Measurements from ENCODE around the gene DDX51.
A peak's percentile ranks its signal among the peaks of the same experiment; 100 is the strongest.

The DDX51 gene

DNA sequence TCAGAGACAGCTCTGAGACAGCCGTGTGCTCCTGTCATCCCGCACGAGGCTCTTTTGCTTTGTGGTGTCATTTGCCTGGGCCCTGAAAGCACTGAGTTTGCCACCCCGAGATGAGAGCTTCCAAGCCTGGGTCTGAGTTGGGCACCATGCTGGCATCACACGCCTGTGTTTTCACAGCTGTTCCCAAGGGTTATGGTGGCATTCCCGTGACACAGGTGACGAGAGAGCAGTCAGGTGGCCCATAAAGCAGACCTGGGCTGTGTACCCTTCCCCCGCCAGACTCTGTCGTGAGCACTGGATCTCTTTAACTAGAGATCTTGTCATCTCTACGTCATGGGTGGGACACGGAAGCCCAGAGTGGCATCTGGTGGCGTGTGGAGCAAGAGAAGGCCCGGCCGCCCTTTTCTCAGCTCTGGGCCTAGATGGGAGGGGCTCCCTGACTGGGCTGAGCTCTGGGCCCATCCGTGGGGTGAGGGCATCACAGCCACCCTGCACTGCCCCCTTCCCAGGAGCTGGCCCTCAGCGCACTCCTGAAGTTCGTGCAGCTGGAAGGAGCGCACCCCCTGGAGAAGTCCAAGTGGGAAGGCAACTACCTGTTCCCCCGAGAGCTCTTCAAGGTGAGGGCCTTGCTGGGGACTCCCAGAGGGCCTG lies 2.8 kb upstream of the DDX51 start:
- POLR2A ChIA-PET = interaction anchor here (0.6 kb wide), 1 partner anchor 279 kb away, joined by 3 read pairs; no protein-coding TSS in a partner anchor
- CTCF ChIA-PET = interaction anchor here (0.8 to 1.7 kb wide), 4 partner anchors 8 to 267 kb away, joined by 3 to 8 read pairs (median 4); no protein-coding TSS in a partner anchor

GRCh38 chr12:132146098-132146497 lies 2.0 kb upstream of the DDX51 start:
- Histone ChIP-seq H3K36me3 (ENCODE audit: control insufficient read depth in 4 of 4, insufficient read depth in 4 of 4, low read length in 3 of 4) (peaks cover 4 to 46% (median 32%) of the 10 kb centered on the region in 4 experiments), H3K4me1 (ENCODE audit: control extremely low read depth in 1 of 4, control insufficient read depth in 4 of 4, insufficient read depth in 4 of 4, low read length in 3 of 4) (peaks cover 0 to 23% (median 22%) of the 10 kb centered on the region in 4 experiments), H3K4me3 (ENCODE audit: control insufficient read depth in 1 of 7, extremely low read depth in 1 of 7, insufficient read depth in 4 of 7, low read depth in 2 of 7, low read length in 6 of 7) (no peak overlapping the region), H3K27ac (ENCODE audit: insufficient read depth in 1 of 2, low read depth in 1 of 2, low read length in 2 of 2, poor library complexity in 1 of 2, severe bottlenecking in 2 of 2) (no peak overlapping the region), H3K9me3 (ENCODE audit: control extremely low read depth in 1 of 5, control insufficient read depth in 4 of 5, insufficient read depth in 2 of 5, low read depth in 1 of 5, low read length in 4 of 5) (no peaks in the 10 kb centered on the region), H3K27me3 (replicated peaks in 2 of 5; ENCODE audit: control insufficient read depth in 4 of 5, insufficient read depth in 5 of 5, low read length in 4 of 5) (no peaks in the 10 kb centered on the region)
- no peak for DNase-seq
- POLR2A ChIA-PET = no interaction called here
- CTCF ChIA-PET = interaction anchor here (0.8 to 1.5 kb wide), 4 partner anchors 9 to 268 kb away, joined by 3 to 5 read pairs (median 4); no protein-coding TSS in a partner anchor
- 97% methylated on average over 24 of the region's 24 CpGs for WGBS (ENCODE audit: insufficient coverage)

More for the DNA sequence above, 2.8 kb upstream of the DDX51 start:
- no peaks in the 10 kb centered on the region for H3K9me3 ChIP-seq (ENCODE audit: control extremely low read depth in 1 of 5, control insufficient read depth in 4 of 5, insufficient read depth in 2 of 5, low read depth in 1 of 5, low read length in 4 of 5)
- DNase-seq = no peak
- WGBS (ENCODE audit: insufficient coverage) = 97% methylated on average over 16 of the region's 19 CpGs
- H3K27ac ChIP-seq (ENCODE audit: insufficient read depth in 1 of 2, low read depth in 1 of 2, low read length in 2 of 2, poor library complexity in 1 of 2, severe bottlenecking in 2 of 2) = no peak overlapping the region
- H3K4me1 ChIP-seq (ENCODE audit: control extremely low read depth in 1 of 4, control insufficient read depth in 4 of 4, insufficient read depth in 4 of 4, low read length in 3 of 4) = peaks cover 0 to 23% (median 22%) of the 10 kb centered on the region in 4 experiments
- peaks cover 4 to 46% (median 29%) of the 10 kb centered on the region in 4 experiments for H3K36me3 ChIP-seq (ENCODE audit: control insufficient read depth in 4 of 4, insufficient read depth in 4 of 4, low read length in 3 of 4)
- no peak overlapping the region for H3K4me3 ChIP-seq (ENCODE audit: control insufficient read depth in 1 of 7, extremely low read depth in 1 of 7, insufficient read depth in 4 of 7, low read depth in 2 of 7, low read length in 6 of 7)
- no peaks in the 10 kb centered on the region for H3K27me3 ChIP-seq (replicated peaks in 2 of 5; ENCODE audit: control insufficient read depth in 4 of 5, insufficient read depth in 5 of 5, low read length in 4 of 5)

- Histone ChIP-seq H3K27me3 (replicated peaks in 2 of 5; ENCODE audit: control insufficient read depth in 4 of 5, insufficient read depth in 5 of 5, low read length in 4 of 5) (no peaks in the 10 kb centered on the region), H3K27ac (ENCODE audit: insufficient read depth in 1 of 2, low read depth in 1 of 2, low read length in 2 of 2, poor library complexity in 1 of 2, severe bottlenecking in 2 of 2) (peak overlapping the region in 1 of 2 experiments; percentile 85), H3K4me3 (ENCODE audit: control insufficient read depth in 1 of 7, extremely low read depth in 1 of 7, insufficient read depth in 4 of 7, low read depth in 2 of 7, low read length in 6 of 7) (peak overlapping the region; percentile 68 to 90 (median 83)), H3K36me3 (ENCODE audit: control insufficient read depth in 4 of 4, insufficient read depth in 4 of 4, low read length in 3 of 4) (peaks cover 6 to 51% (median 35%) of the 10 kb centered on the region in 4 experiments), H3K9me3 (ENCODE audit: control extremely low read depth in 1 of 5, control insufficient read depth in 4 of 5, insufficient read depth in 2 of 5, low read depth in 1 of 5, low read length in 4 of 5) (no peaks in the 10 kb centered on the region), H3K4me1 (ENCODE audit: control extremely low read depth in 1 of 4, control insufficient read depth in 4 of 4, insufficient read depth in 4 of 4, low read length in 3 of 4) (peaks cover 0 to 23% (median 22%) of the 10 kb centered on the region in 4 experiments)
- POLR2A ChIA-PET = no interaction called here
- 93% methylated on average over 2 of the region's 7 CpGs for WGBS (ENCODE audit: insufficient coverage)
- no peak for DNase-seq
- CTCF ChIA-PET = interaction anchor here (0.8 to 1.5 kb wide), 2 partner anchors 8 to 269 kb away, joined by 3 to 5 read pairs; no protein-coding TSS in a partner anchor
Measured at GRCh38 chr12:132145334-132145733, 1.2 kb upstream of the DDX51 start.

GRCh38 chr12:132144810-132145168 lies 670 bp upstream of the DDX51 start:
- peak in 1 of 3 donors; percentile 29 for DNase-seq
- H3K27ac ChIP-seq (ENCODE audit: insufficient read depth in 1 of 2, low read depth in 1 of 2, low read length in 2 of 2, poor library complexity in 1 of 2, severe bottlenecking in 2 of 2) = peak overlapping the region; percentile 50 to 85
- H3K4me3 ChIP-seq (ENCODE audit: control insufficient read depth in 1 of 7, extremely low read depth in 1 of 7, insufficient read depth in 4 of 7, low read depth in 2 of 7, low read length in 6 of 7) = peak overlapping the region; percentile 68 to 90 (median 83)
- H3K4me1 ChIP-seq (ENCODE audit: control extremely low read depth in 1 of 4, control insufficient read depth in 4 of 4, insufficient read depth in 4 of 4, low read length in 3 of 4) = peaks cover 0 to 23% (median 22%) of the 10 kb centered on the region in 4 experiments
- no peaks in the 10 kb centered on the region for H3K27me3 ChIP-seq (replicated peaks in 2 of 5; ENCODE audit: control insufficient read depth in 4 of 5, insufficient read depth in 5 of 5, low read length in 4 of 5)
- peaks cover 11 to 57% (median 39%) of the 10 kb centered on the region in 4 experiments for H3K36me3 ChIP-seq (ENCODE audit: control insufficient read depth in 4 of 4, insufficient read depth in 4 of 4, low read length in 3 of 4)
- CTCF ChIA-PET = interaction anchor here (0.8 to 1.5 kb wide), 2 partner anchors 9 to 269 kb away, joined by 3 to 5 read pairs; no protein-coding TSS in a partner anchor
- 7% methylated on average over 16 of the region's 17 CpGs for WGBS (ENCODE audit: insufficient coverage)
- POLR2A ChIA-PET = no interaction called here
- no peaks in the 10 kb centered on the region for H3K9me3 ChIP-seq (ENCODE audit: control extremely low read depth in 1 of 5, control insufficient read depth in 4 of 5, insufficient read depth in 2 of 5, low read depth in 1 of 5, low read length in 4 of 5)

DNA sequence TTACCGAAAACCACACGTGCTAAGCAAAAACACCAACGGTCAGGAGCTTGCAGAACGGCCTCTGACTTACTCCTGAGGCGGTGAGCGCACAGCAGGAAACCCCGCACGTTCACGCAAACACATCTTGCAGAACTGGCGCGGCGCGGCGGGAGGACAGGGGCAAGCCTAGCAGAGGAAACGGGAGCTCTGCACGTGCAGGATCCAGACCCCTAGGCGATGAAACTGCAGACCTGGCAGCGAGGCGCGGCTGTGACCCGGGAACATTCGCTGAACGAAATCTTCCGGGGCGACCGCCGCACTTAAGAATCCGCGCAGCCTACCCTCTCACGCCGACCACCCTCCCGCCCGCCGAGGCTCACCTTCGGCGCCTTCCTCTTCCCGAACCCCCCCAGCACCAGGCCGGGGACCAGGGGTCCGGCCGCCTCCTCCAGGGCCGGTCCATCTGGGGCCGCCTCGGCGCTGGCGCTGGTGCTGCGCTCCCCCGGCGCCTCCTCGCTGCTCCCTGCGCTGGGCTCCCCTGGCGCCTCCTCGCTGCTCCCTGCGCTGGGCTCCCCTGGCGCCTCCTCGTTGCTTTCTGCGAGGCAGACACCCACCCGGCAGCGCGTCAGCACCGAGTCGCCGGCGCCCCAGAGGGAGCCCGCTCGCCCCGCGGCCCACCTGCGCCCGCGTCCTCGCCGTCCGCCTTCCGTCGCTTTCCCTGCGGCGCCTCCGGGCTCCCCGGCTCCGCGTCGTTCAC lies 615 bp downstream of the DDX51 start:
- Histone ChIP-seq H3K4me1 (ENCODE audit: control extremely low read depth in 1 of 4, control insufficient read depth in 4 of 4, insufficient read depth in 4 of 4, low read length in 3 of 4) (peaks cover 0 to 23% (median 22%) of the 10 kb centered on the region in 4 experiments), H3K36me3 (ENCODE audit: control insufficient read depth in 4 of 4, insufficient read depth in 4 of 4, low read length in 3 of 4) (peaks cover 11 to 68% (median 46%) of the 10 kb centered on the region in 4 experiments), H3K9me3 (ENCODE audit: control extremely low read depth in 1 of 5, control insufficient read depth in 4 of 5, insufficient read depth in 2 of 5, low read depth in 1 of 5, low read length in 4 of 5) (no peaks in the 10 kb centered on the region), H3K4me3 (ENCODE audit: control insufficient read depth in 1 of 7, extremely low read depth in 1 of 7, insufficient read depth in 4 of 7, low read depth in 2 of 7, low read length in 6 of 7) (peak overlapping the region; percentile 68 to 90 (median 83)), H3K27ac (ENCODE audit: insufficient read depth in 1 of 2, low read depth in 1 of 2, low read length in 2 of 2, poor library complexity in 1 of 2, severe bottlenecking in 2 of 2) (no peak overlapping the region), H3K27me3 (replicated peaks in 2 of 5; ENCODE audit: control insufficient read depth in 4 of 5, insufficient read depth in 5 of 5, low read length in 4 of 5) (no peaks in the 10 kb centered on the region)
- ChIA-PET CTCF (no interaction called here), POLR2A (no interaction called here)
- DNase-seq = peak in 2 of 3 donors; percentile 6 to 40
- 1% methylated on average over 62 of the region's 82 CpGs for WGBS (ENCODE audit: insufficient coverage)

DNA sequence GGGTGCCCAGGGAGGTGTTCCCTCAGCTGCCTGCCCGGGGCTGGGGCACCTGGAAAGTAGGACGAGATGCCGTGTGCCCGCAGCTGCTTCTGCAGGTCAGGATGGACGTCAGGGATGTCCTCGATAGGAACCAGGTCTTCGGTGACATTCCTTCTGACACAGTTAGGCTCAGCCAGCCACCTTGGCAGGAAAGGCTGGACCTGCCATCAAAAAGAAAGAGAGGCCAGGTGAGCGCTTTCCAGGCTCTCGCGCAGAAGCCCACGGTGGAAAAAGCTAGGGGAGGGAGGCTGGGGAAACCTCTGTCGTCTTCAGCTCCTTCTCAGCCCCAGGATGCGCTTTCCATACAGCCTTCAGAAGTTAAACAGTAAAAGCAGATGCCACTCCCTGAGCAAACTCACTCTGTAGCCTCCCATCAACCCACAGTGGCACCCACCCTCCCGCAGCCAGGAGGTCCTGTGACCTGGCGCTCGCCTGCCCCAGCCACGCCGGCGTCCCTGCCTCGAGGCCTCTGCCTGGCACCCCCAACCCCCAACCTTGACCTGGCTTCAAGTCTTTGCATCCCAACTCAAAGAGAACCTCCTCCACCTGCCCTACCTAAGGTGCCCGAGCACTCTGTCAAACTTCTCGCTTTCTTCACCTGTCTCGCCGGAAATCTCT lies 1.3 kb downstream of the DDX51 start:
- no peak for DNase-seq
- CTCF ChIA-PET = no interaction called here
- H3K4me3 ChIP-seq (ENCODE audit: control insufficient read depth in 1 of 7, extremely low read depth in 1 of 7, insufficient read depth in 4 of 7, low read depth in 2 of 7, low read length in 6 of 7) = peak overlapping the region in 6 of 7 experiments; percentile 68 to 90 (median 84)
- POLR2A ChIA-PET = no interaction called here
- peaks cover 11 to 61% (median 45%) of the 10 kb centered on the region in 4 experiments for H3K36me3 ChIP-seq (ENCODE audit: control insufficient read depth in 4 of 4, insufficient read depth in 4 of 4, low read length in 3 of 4)
- H3K27me3 ChIP-seq (replicated peaks in 2 of 5; ENCODE audit: control insufficient read depth in 4 of 5, insufficient read depth in 5 of 5, low read length in 4 of 5) = no peaks in the 10 kb centered on the region
- H3K9me3 ChIP-seq (ENCODE audit: control extremely low read depth in 1 of 5, control insufficient read depth in 4 of 5, insufficient read depth in 2 of 5, low read depth in 1 of 5, low read length in 4 of 5) = no peaks in the 10 kb centered on the region
- H3K27ac ChIP-seq (ENCODE audit: insufficient read depth in 1 of 2, low read depth in 1 of 2, low read length in 2 of 2, poor library complexity in 1 of 2, severe bottlenecking in 2 of 2) = no peak overlapping the region
- WGBS (ENCODE audit: insufficient coverage) = 86% methylated on average over 23 of the region's 24 CpGs
- peaks cover 0 to 23% (median 22%) of the 10 kb centered on the region in 4 experiments for H3K4me1 ChIP-seq (ENCODE audit: control extremely low read depth in 1 of 4, control insufficient read depth in 4 of 4, insufficient read depth in 4 of 4, low read length in 3 of 4)
